Caki2 (cell line): Measurements from ENCODE around the gene CBL. TPM values are rescaled to one million over a fixed set of nuclear protein-coding genes. Genes with fewer than 3 reads are reported as not detected.
"Not testable (repeated sequence)": the region's sequence is repeated elsewhere in the genome, so short reads cannot be mapped to it uniquely, and the experiment has no call there.

Experiments
- DNase-seq: peaks from one replicate; pipeline ENCODE4 v3.0.0-alpha.2; 2015; ENCODE audit warnings: low read depth
- in situ Hi-C: cut with HindIII; loops from 2 replicates; pipeline ENCODE4 v1.10.0; 2016; ENCODE audit warnings: low sequenced_read_pairs, low pct_unique_long_range_greater_than_20kb, mixed read lengths
- total RNA-seq: library from RNA; depleted of rRNA; stranded (reverse); fragments of >200 nt; shearing (Covaris generic); gene quantifications from 2 replicates; pipeline ENCODE4 v1.2.3, GENCODE V29; 2014; ENCODE audit warnings: low replicate concordance

CBL gene
- total RNA-seq, 1 experiment from 2014 or later = 3.7 TPM

- DNase-seq = no peak
- in situ Hi-C loops = no loop called here
These were observed 25.1 kb upstream of the CBL start for GRCh38 chr11:119180729-119181676.

- in situ Hi-C loops = no loop called here
- DNase-seq = no peak
These were observed 24.3 kb upstream of the CBL start for GRCh38 chr11:119181677-119182412.

DNA sequence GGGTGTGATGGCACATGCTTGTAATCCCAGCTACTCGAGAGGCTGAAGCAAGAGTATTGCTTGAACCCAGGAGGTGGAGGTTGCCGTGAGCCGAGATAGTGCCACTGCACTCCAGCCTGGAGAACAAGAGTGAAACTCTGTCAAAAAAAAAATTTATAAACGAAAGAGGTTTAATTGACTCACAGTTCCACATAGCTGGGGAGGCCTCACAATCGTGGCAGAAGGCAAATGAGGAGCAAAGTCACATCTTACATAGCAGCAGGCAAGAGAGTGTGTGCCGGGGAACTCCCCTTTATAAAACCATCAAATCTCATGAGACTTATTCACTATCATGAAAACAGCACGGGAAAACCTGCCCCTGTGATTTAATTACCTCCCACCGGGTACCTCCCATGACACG, 21.7 kb upstream of the CBL start:
- DNase-seq, in situ Hi-C loops: not testable (repeated sequence)

GRCh38 chr11:119185981-119186634, 20.0 kb upstream of the CBL start:
- in situ Hi-C loops = no loop called here
- DNase-seq = no peak

GRCh38 chr11:119187123-119187892, 18.8 kb upstream of the CBL start:
- in situ Hi-C loops = no loop called here
- DNase-seq = no peak

- in situ Hi-C loops = no loop called here
- DNase-seq = no peak
These were observed 18.1 kb upstream of the CBL start for GRCh38 chr11:119188067-119188466.

DNA sequence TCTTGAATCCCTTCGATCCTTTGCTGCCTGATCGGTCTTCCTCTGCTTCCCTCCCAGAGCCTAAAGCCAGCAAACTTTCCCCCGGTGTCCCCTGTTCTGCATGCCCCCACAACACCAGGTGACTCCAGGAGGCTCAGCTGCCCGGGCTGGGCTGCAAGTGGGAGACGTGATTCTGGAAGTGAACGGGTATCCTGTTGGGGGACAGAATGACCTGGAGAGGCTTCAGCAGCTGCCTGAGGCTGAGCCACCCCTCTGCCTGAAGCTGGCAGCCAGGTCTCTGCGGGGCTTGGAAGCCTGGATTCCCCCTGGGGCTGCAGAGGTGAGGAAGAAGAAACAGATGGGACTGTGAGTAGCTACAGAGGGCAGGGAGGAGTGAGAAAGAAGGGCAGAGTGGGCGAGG, 17.3 kb upstream of the CBL start:
- DNase-seq = no peak
- in situ Hi-C loops = no loop called here

GRCh38 chr11:119189393-119189792, 16.7 kb upstream of the CBL start:
- in situ Hi-C loops = no loop called here

DNA sequence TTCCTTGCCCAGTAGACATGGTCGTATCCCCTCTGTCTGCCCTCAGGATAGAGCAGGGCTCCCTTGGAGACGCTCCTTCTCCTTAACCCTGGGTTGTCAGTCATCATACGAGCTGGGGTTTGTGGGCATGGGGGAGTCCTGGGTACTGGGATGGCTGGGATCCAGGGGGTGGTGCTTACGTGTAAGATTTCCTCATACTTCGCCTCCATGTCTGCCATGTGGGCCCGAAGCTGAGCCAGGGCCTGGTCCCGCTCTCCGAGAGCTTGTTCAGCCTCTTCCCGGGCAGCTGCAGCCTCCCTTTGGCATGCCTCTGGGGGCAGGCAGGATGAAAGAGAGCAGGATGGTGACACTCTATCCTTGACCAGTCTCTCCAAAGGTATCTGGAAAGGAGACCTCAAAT, 15.6 kb upstream of the CBL start:
- in situ Hi-C loops = no loop called here
- no peak for DNase-seq

More at GRCh38 chr11:119189393-119189792, 16.7 kb upstream of the CBL start:
- DNase-seq = no peak

GRCh38 chr11:119191265-119191664, 14.9 kb upstream of the CBL start:
- in situ Hi-C loops, DNase-seq: not testable (repeated sequence)

GRCh38 chr11:119192111-119192510, 14.0 kb upstream of the CBL start:
- in situ Hi-C loops = no loop called here
- DNase-seq = no peak

GRCh38 chr11:119193001-119193400, 13.1 kb upstream of the CBL start:
- no peak for DNase-seq
- in situ Hi-C loops = no loop called here

DNA sequence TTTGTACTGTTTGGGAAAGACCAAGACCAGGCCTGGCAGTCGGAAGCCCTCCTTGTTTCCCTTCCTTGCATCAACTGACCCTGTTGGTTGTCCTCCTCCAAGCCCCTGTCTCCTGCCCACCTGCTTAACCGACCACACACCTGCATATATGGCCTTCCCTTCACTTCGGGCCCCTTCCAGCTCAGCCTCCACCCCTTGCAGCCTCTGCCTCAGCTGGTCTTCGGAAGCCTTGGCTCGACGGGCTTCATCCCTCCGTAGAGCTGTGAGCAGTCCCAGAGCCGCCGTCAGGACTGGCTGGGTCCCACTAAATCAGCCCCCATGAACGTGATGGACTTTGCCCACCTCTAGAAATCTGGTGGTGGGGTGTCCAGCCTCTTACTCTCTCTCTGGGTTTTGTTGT, 12.5 kb upstream of the CBL start:
- in situ Hi-C loops = no loop called here
- no peak for DNase-seq

DNA sequence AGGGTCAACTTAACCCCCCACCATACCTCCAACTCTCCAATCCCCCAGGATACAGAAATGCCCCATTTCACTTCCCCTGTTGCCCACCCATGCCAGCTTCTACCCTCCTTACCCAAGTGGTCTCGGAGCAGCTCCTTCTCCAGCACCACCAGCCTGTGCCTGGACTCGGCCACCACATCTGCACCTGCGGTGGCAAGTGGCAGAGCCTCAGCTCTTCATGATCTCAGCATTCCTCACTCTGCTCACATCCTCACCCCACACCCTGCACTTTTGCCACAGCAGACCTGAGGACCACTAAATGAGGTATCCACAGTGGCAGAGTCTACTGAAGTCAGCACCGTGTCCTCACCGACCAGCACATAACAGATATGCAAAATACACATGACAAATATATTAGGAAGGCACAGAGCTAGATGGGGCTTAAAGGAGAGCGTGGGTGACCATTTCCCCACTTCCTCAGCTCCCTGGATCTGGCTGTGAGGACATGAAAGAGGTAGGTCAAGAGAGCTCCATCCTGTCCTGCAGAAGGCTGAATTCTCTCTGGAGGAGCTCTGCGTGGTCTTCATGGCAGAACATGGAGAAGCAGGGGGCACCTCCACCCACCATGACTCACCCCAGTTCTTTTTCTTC, 11.2 kb upstream of the CBL start:
- in situ Hi-C loops = no loop called here

GRCh38 chr11:119195680-119196079, 10.5 kb upstream of the CBL start:
- in situ Hi-C loops = no loop called here
- peak; percentile 11 for DNase-seq

More for the DNA sequence above, 11.2 kb upstream of the CBL start:
- no peak for DNase-seq

- DNase-seq = peak; percentile 67
- in situ Hi-C loops = no loop called here
These were observed 9.2 kb upstream of the CBL start for GRCh38 chr11:119196833-119197483.

- DNase-seq = no peak
- in situ Hi-C loops = no loop called here
These were observed 7.2 kb upstream of the CBL start for GRCh38 chr11:119198925-119199324.
